Cardiac fibroblast (primary cell): ENCODE measurements around the gene SFXN5.

Experiments
- DNase-seq, 2 donors: peaks; one replicate each; pipeline versions ENCODE4 v3.0.0 to v3.0.0-alpha.2; 2010; ENCODE audit warnings: low read depth in 2 of 2
- H3K4me3 ChIP-seq, 2 donors: replicated peaks in 1 of 2; 1 replicate in 1 of 2; 2 replicates in 1 of 2; pipeline ENCODE4 v1.5.1; 2011; ENCODE audit warnings: low read depth in 2 of 2, low read length in 2 of 2, mild to moderate bottlenecking in 2 of 2, moderate library complexity in 1 of 2
- TF ChIP-seq, protein P1 (sequence below): IDR thresholded peaks from one replicate; pipeline ENCODE4 v1.5.1; 2011; ENCODE audit warnings: low read depth, mild to moderate bottlenecking, low read length, inconsistent platforms

The SFXN5 gene

DNA sequence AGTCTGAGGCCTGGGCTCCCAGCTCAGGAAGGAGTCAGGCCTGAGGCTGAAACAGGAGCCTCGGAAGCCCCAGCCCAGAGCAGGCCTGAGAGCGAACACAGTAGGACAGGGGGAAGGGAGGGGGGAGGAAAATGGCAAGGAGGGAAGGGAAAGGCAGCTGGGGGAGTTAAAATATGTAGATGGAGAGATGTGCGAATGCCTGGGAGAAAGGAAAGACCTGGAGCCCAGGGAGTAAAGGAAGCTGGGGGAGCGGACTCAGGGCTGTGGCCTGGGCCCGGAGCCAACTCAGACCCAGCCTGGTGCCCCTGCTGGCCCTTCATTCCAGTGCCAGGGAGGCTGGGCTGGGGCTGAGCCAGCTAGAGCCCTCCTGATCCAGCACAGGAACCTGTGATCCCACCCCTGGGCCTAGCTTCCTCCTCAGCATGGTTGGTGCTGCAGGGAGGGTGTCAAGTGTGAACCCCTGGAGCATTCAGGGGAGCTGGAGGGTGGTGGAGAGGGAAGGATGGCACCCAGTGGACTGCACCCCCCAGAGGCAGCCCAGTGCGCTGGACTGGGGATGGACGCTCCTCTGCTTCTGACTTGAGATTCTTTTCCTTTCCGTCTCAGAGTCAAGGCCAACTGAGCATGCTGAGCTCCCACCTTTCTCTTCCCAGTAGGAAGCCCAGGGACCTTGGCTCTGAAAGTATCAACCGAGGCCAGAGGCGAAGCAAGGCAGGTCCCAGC is 107.9 kb downstream of the SFXN5 start:
- H3K4me3 ChIP-seq = no peak overlapping the region
- TF ChIP-seq, protein P1, sequence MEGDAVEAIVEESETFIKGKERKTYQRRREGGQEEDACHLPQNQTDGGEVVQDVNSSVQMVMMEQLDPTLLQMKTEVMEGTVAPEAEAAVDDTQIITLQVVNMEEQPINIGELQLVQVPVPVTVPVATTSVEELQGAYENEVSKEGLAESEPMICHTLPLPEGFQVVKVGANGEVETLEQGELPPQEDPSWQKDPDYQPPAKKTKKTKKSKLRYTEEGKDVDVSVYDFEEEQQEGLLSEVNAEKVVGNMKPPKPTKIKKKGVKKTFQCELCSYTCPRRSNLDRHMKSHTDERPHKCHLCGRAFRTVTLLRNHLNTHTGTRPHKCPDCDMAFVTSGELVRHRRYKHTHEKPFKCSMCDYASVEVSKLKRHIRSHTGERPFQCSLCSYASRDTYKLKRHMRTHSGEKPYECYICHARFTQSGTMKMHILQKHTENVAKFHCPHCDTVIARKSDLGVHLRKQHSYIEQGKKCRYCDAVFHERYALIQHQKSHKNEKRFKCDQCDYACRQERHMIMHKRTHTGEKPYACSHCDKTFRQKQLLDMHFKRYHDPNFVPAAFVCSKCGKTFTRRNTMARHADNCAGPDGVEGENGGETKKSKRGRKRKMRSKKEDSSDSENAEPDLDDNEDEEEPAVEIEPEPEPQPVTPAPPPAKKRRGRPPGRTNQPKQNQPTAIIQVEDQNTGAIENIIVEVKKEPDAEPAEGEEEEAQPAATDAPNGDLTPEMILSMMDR = no peak
- DNase-seq = peak in 1 of 2 donors; percentile 27

DNA sequence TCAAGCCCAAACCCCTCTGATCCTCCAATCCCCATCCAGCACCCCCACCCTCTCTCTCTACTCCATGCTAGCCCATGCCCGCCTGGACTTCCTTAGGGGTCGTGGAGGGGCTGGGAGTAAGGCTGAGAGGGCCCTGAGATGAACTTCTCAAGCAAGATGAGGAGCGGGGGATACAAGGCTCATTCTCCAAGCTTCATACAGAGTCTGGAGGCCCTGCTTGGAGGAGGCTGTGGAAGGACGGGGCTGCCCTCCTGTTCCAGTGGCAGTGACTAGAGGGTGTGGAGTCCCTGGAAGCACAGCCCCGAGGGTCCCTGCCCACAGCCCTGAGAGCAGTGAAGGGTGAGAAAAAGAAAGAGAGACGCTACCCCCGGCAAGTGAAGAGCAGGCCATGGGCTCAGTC is 108.6 kb downstream of the SFXN5 start:
- no peak overlapping the region for H3K4me3 ChIP-seq
- no peak for DNase-seq
- TF ChIP-seq, protein P1 = no peak

DNA sequence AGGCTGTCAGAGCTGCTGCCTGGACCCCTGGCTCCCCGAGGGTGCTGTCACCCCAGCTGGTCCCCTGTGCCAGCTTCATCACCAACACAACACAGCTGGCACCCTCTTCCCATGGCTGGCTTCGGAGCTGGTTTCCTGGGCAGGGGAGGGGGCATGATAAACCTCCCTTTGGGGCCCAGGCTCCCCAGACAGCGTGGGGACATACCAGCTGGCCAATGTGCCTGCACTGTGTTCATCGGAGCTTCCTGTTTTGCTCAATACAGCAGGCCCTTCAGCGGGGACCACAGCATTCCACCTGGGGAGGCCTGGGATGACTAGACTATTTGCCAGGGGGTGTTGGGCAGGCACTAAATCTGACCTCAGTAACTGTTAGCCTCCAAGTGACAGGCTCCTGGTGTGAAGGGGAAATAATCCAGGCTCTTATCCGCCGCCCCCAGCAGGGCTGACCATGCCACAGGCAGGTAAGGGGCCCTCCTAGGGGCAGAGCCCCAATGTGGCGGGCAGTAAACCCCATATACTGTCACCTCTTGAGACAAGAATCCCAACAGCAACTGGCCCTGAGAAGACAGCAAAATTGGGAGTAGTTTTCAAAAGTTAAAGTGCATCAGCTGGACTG is 109.6 kb downstream of the SFXN5 start:
- DNase-seq = no peak
- TF ChIP-seq, protein P1 = no peak
- no peak overlapping the region for H3K4me3 ChIP-seq

DNA sequence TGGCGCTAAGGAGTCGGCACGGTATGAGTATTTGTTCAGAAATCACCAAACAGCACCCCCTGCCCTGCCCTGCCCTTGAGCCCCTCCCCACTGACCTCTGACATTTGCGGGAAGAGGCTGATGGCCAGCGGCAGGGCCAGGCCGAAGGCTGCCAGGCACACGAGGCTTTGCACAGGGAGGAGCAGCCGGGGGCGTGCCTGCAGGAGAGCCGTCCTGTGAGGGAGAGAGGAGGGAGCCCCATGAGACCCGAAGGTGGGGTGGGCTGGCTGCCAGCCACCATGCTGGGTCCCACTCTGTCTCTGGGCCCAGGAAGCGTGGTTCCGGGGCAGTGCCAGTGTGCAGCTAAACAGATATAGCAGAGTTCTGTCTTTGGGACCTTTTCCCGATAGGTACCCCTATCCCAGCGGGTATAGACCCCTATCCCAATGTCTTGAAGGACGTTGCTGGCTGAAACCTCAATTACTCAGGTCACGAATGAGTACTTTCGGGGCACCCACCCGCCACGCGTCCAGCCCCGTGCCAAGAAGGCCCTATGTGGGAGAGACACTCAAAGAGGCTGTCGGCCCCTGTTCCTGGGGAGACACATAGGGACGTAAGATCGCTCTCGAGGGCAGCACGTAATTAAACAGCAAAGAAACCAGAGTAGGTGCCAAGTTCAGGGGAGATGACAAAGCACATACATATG is 110.3 kb downstream of the SFXN5 start:
- no peak overlapping the region for H3K4me3 ChIP-seq
- no peak for DNase-seq
- TF ChIP-seq, protein P1 = no peak

DNA sequence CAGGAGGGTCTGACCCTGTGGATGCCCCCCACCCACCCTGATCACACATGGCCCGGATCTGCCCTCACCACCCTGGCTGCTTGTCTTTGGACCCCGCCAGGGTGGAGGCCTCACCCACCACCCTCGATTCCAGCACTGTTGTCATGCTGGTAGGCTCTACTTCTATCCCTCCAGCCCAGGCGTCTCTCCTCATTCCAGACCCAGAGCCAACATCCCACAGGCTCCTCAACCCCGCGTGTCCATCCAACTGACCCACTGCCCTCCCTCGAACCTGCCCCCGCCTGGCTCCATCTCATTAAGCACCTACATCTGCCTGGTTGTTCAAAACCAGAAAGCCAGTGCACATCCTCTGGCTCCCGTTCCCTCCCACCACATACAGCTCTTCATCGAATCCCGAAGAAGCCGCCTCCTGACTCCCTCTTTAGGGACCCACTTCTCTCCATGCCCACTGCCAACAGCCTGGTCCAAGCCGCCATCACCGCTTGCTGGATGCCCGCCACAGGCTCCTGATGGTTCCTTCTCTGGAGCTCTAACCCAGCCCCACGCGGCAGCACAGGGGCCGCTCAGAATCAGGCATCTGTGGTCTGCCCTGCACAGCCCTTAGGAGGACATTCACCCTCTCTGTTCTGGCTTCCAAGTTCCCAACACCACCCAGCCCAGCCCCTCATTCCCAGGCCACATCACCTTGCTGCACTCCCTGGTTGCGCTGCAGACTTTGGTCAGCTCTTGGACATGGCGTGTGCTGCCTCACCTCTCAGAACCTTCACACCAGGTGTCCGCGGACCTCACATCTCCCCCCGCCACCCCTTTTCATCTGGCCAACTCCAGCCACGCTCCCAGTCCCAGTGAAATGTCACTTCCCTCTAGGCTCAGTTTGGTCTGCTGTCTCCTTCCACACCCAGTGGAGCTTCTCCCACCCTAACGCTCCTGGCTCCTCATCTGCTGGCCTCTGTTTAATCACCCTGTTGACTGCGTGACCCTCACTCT is 111.2 kb downstream of the SFXN5 start:
- no peak for DNase-seq
- TF ChIP-seq, protein P1 = no peak
- H3K4me3 ChIP-seq = no peak overlapping the region

DNA sequence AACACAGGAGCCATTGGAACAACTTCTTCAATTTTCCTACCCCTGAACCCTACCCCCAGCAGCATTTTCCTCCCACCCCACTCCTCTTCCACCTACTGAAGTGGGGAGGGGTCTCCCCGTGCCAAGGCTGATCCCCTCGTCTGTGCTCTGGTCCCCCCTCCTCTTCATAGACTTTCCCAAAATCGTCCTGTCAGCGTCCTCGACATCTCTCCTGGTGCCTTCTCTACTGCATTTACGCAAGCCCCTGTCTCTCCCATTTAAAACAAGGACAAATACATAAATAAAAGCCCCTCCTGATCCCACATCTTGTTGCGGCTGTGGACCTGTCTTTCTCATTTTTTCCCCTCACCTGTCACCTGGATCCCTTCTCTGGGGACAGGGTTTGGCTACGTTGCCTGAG is 112.0 kb downstream of the SFXN5 start:
- DNase-seq = no peak
- TF ChIP-seq, protein P1 = no peak
- H3K4me3 ChIP-seq = no peak overlapping the region
